WTC11 (cell line): ENCODE measurements around the gene PDSS2. TPM values are rescaled to one million over a fixed set of nuclear protein-coding genes. Genes with fewer than 3 reads are reported as not detected.

ENCODE experiments used
- ATAC-seq: fragments of 200-7000 bp; cut with Tn5 transposase; 2 replicates; pipeline ENCODE4 v1.10.0; 2021; ENCODE audit warnings: mild to moderate bottlenecking, moderate library complexity
- CTCF ChIA-PET: fragments of 300-600 bp; sonication (Branson Sonifier 250); formaldehyde crosslinking; loops from one replicate; lab custom pipeline; 2021; ENCODE audit warnings: antibody characterized with exemption; lab: Charles Lee
- POLR2A ChIA-PET: fragments of 350-600 bp; sonication (Branson Sonifier 250); formaldehyde crosslinking; loops from one replicate; lab custom pipeline; 2021; ENCODE audit warnings: antibody characterized with exemption; lab: Charles Lee
- DNase-seq: peaks from one replicate; pipeline ENCODE4 v3.0.0; 2021; ENCODE audit warnings: low spot score
- H3K27ac Mint-ChIP-seq: 2 replicates; pipeline ENCODE4 v1.8.0; 2021; ENCODE audit warnings: mixed read lengths
- H3K27me3 Mint-ChIP-seq: 2 replicates; pipeline ENCODE4 v1.8.0; 2021; ENCODE audit warnings: low read depth, mild to moderate bottlenecking, moderate library complexity, mixed read lengths
- H3K36me3 Mint-ChIP-seq: 2 replicates; pipeline ENCODE4 v1.8.0; 2021; ENCODE audit warnings: mixed read lengths
- H3K4me1 Mint-ChIP-seq: 2 replicates; pipeline ENCODE4 v1.8.0; 2022; ENCODE audit warnings: mixed read lengths
- H3K4me3 Mint-ChIP-seq: 2 replicates; pipeline ENCODE4 v1.8.0; 2021; ENCODE audit warnings: mild to moderate bottlenecking, moderate library complexity, mixed read lengths
- H3K9me3 Mint-ChIP-seq: 2 replicates; pipeline ENCODE4 v1.8.0; 2021; ENCODE audit warnings: mixed read lengths
- ATF6 ChIP-seq: sonication (generic); formaldehyde crosslinking; IDR thresholded peaks from 2 replicates; pipeline ENCODE4 v1.8.1; 2023; ENCODE audit warnings: mild to moderate bottlenecking, missing genetic modification reagents
- CREM ChIP-seq: sonication (generic); formaldehyde crosslinking; IDR thresholded peaks from 2 replicates; pipeline ENCODE4 v1.8.1; 2022; ENCODE audit warnings: mild to moderate bottlenecking, missing genetic modification reagents, moderate library complexity
- ELF4 ChIP-seq: sonication (generic); formaldehyde crosslinking; IDR thresholded peaks from 2 replicates; pipeline ENCODE4 v1.8.1; 2022; ENCODE audit warnings: low read depth, mild to moderate bottlenecking, moderate library complexity, missing genetic modification reagents
- FOXJ3 ChIP-seq: sonication (generic); formaldehyde crosslinking; IDR thresholded peaks from 2 replicates; pipeline ENCODE4 v1.9.0; 2021; ENCODE audit warnings: missing genetic modification reagents, mild to moderate bottlenecking, borderline replicate concordance
- FOXK1 ChIP-seq: sonication (generic); formaldehyde crosslinking; IDR thresholded peaks from 2 replicates; pipeline ENCODE4 v1.8.0; 2022; ENCODE audit warnings: mild to moderate bottlenecking, moderate library complexity, missing genetic modification reagents
- FOXP1 ChIP-seq: sonication (generic); formaldehyde crosslinking; IDR thresholded peaks from 2 replicates; pipeline ENCODE4 v1.8.0; 2022; ENCODE audit warnings: missing genetic modification reagents, mild to moderate bottlenecking, moderate library complexity, borderline replicate concordance
- GABPB1 ChIP-seq: sonication (generic); formaldehyde crosslinking; IDR thresholded peaks from 2 replicates; pipeline ENCODE4 v1.8.1; 2023; ENCODE audit warnings: mild to moderate bottlenecking, missing genetic modification reagents
- KAT7 ChIP-seq: sonication (generic); formaldehyde crosslinking; IDR thresholded peaks from 2 replicates; pipeline ENCODE4 v1.8.1; 2023; ENCODE audit warnings: missing genetic modification reagents, mild to moderate bottlenecking, borderline replicate concordance
- MXD4 ChIP-seq: fragments of 250-450 bp; sonication (Bioruptor Pico); IDR thresholded peaks from 2 replicates; pipeline ENCODE4 v1.8.0; 2021; ENCODE audit warnings: mild to moderate bottlenecking, moderate library complexity, borderline replicate concordance
- MYBL2 ChIP-seq: sonication (generic); formaldehyde crosslinking; IDR thresholded peaks from 2 replicates; pipeline ENCODE4 v1.8.1; 2023; ENCODE audit warnings: mild to moderate bottlenecking, moderate library complexity, missing genetic modification reagents
- NFE2L1 ChIP-seq: sonication (generic); formaldehyde crosslinking; IDR thresholded peaks from 2 replicates; pipeline ENCODE4 v1.8.1; 2023; ENCODE audit warnings: missing genetic modification reagents
- NR2C2 ChIP-seq: sonication (generic); formaldehyde crosslinking; IDR thresholded peaks from 2 replicates; pipeline ENCODE4 v1.8.0; 2022; ENCODE audit warnings: mild to moderate bottlenecking, missing genetic modification reagents
- OVOL2 ChIP-seq: fragments of 250-450 bp; sonication (Bioruptor Pico); IDR thresholded peaks from 2 replicates; pipeline ENCODE4 v1.9.0; 2021; ENCODE audit warnings: mild to moderate bottlenecking, borderline replicate concordance
- RELA ChIP-seq: sonication (generic); formaldehyde crosslinking; IDR thresholded peaks from 2 replicates; pipeline ENCODE4 v1.8.1; 2022; ENCODE audit warnings: missing genetic modification reagents, mild to moderate bottlenecking, borderline replicate concordance
- ZBTB21 ChIP-seq: sonication (generic); formaldehyde crosslinking; IDR thresholded peaks from 2 replicates; pipeline ENCODE4 v1.8.1; 2023; ENCODE audit warnings: mild to moderate bottlenecking, missing genetic modification reagents, borderline replicate concordance
- ZBTB43 ChIP-seq: sonication (generic); formaldehyde crosslinking; IDR thresholded peaks from 2 replicates; pipeline ENCODE4 v1.8.1; 2023; ENCODE audit warnings: mild to moderate bottlenecking, missing genetic modification reagents
- ZMAT4 ChIP-seq: fragments of 250-450 bp; sonication (Bioruptor Pico); IDR thresholded peaks from 2 replicates; pipeline ENCODE4 v1.9.0; 2021; ENCODE audit warnings: mild to moderate bottlenecking
- ZNF138 ChIP-seq: sonication (generic); formaldehyde crosslinking; conservative IDR thresholded peaks from 2 replicates; pipeline ENCODE4 v1.8.1; 2022; ENCODE audit warnings: mild to moderate bottlenecking, moderate library complexity, missing genetic modification reagents
- ZNF219 ChIP-seq: sonication (generic); formaldehyde crosslinking; IDR thresholded peaks from 2 replicates; pipeline ENCODE4 v1.8.0; 2023; ENCODE audit warnings: missing genetic modification reagents, mild to moderate bottlenecking, borderline replicate concordance
- ZNF317 ChIP-seq: sonication (generic); formaldehyde crosslinking; IDR thresholded peaks from 2 replicates; pipeline ENCODE4 v1.8.1; 2023; ENCODE audit warnings: low read depth, mild to moderate bottlenecking, moderate library complexity, missing genetic modification reagents, borderline replicate concordance
- ZNF416 ChIP-seq: fragments of 250-450 bp; sonication (Bioruptor Pico); IDR thresholded peaks from 2 replicates; pipeline ENCODE4 v1.9.0; 2021; ENCODE audit warnings: mild to moderate bottlenecking, inconsistent platforms
- ZNF423 ChIP-seq: fragments of 250-450 bp; sonication (Bioruptor Pico); IDR thresholded peaks from 2 replicates; pipeline ENCODE4 v2.1.2; 2022; ENCODE audit warnings: mild to moderate bottlenecking, moderate library complexity
- ZNF512 ChIP-seq: sonication (generic); formaldehyde crosslinking; IDR thresholded peaks from 2 replicates; pipeline ENCODE4 v1.8.1; 2022; ENCODE audit warnings: missing genetic modification reagents, borderline replicate concordance
- ZNF671 ChIP-seq: fragments of 250-450 bp; sonication (Bioruptor Pico); IDR thresholded peaks from 2 replicates; pipeline ENCODE4 v1.8.0; 2021; ENCODE audit warnings: mild to moderate bottlenecking
- total RNA-seq: library from RNA; stranded (reverse); gene quantifications from 3 replicates; pipeline ENCODE4 v1.2.3, GENCODE V29; 2021

Gene PDSS2
- total RNA-seq, 1 experiment from 2014 or later, result 18.3 TPM

GRCh38 chr6:107396211-107396610 is 63.2 kb downstream of the PDSS2 start:
- Mint-ChIP-seq H3K27ac (no peak overlapping the region), H3K27me3 (no peaks in the 10 kb centered on the region), H3K4me1 (peaks cover 14% of the 10 kb centered on the region), H3K9me3 (peaks cover 27% of the 10 kb centered on the region)
- POLR2A ChIA-PET, result no interaction called here
- no peak for ATAC-seq
- no peak for TF ChIP-seq ZNF138
- TF ChIP-seq KAT7 (CRISPR knock-in tag), result no peak
- TF ChIP-seq ZNF219 (CRISPR knock-in tag), result no peak
- TF ChIP-seq ZNF416 (CRISPR knock-in tag), result no peak
- TF ChIP-seq NR2C2 (CRISPR knock-in tag), result no peak
- TF ChIP-seq, all 79 proteins: peak for 0
- DNase-seq, result no peak
- H3K4me3 Mint-ChIP-seq, result no peak overlapping the region
- CTCF ChIA-PET, result interaction anchor here (1.2 kb wide), 2 partner anchors 63 to 78 kb away, joined by 3 read pairs; partner anchors contain the start of gene PDSS2
- H3K36me3 Mint-ChIP-seq, result peaks cover 22% of the 10 kb centered on the region

- Mint-ChIP-seq H3K36me3 (peaks cover 18% of the 10 kb centered on the region), H3K4me1 (no peaks in the 10 kb centered on the region), H3K27me3 (no peaks in the 10 kb centered on the region), H3K27ac (no peak overlapping the region)
- ATAC-seq, result no peak
- TF ChIP-seq ZBTB43 (CRISPR knock-in tag) (no peak), MXD4 (CRISPR knock-in tag) (no peak), ZNF512 (no peak), MYBL2 (CRISPR knock-in tag) (no peak), GABPB1 (no peak), NFE2L1 (CRISPR knock-in tag) (no peak), CREM (CRISPR knock-in tag) (no peak), RELA (no peak), OVOL2 (no peak), ZNF423 (CRISPR knock-in tag) (no peak), ELF4 (CRISPR knock-in tag) (no peak)
- TF ChIP-seq, all 79 proteins: peak for 0
- DNase-seq, result no peak
- no peak overlapping the region for H3K4me3 Mint-ChIP-seq
- CTCF ChIA-PET, result no interaction called here
- peaks cover 23% of the 10 kb centered on the region for H3K9me3 Mint-ChIP-seq
- POLR2A ChIA-PET, result no interaction called here
Measured at GRCh38 chr6:107392069-107392468, 67.3 kb downstream of the PDSS2 start.

- no peak overlapping the region for H3K4me3 Mint-ChIP-seq
- no peaks in the 10 kb centered on the region for H3K4me1 Mint-ChIP-seq
- no peaks in the 10 kb centered on the region for H3K27me3 Mint-ChIP-seq
- ATAC-seq (no peak), DNase-seq (no peak)
- H3K9me3 Mint-ChIP-seq, result peaks cover 19% of the 10 kb centered on the region
- H3K27ac Mint-ChIP-seq, result no peak overlapping the region
- peaks cover 18% of the 10 kb centered on the region for H3K36me3 Mint-ChIP-seq
- ChIA-PET CTCF (interaction anchor here (1.3 kb wide), 1 partner anchor 73 kb away, joined by 4 read pairs; no protein-coding TSS in a partner anchor), POLR2A (no interaction called here)
- no peak for TF ChIP-seq ZMAT4 (CRISPR knock-in tag)
- TF ChIP-seq FOXP1 (CRISPR knock-in tag), result no peak
- TF ChIP-seq ZBTB21 (CRISPR knock-in tag), result no peak
- no peak for TF ChIP-seq ZNF671 (CRISPR knock-in tag)
- TF ChIP-seq FOXK1 (CRISPR knock-in tag), result no peak
- no peak for TF ChIP-seq GABPB1
- no peak for TF ChIP-seq MYBL2 (CRISPR knock-in tag)
- TF ChIP-seq NFE2L1 (CRISPR knock-in tag), result no peak
- TF ChIP-seq ZNF423 (CRISPR knock-in tag), result no peak
- no peak for TF ChIP-seq ATF6 (CRISPR knock-in tag)
- TF ChIP-seq ZNF317 (CRISPR knock-in tag), result no peak
- TF ChIP-seq FOXJ3 (CRISPR knock-in tag), result no peak
Measured at GRCh38 chr6:107390685-107391435, 68.5 kb downstream of the PDSS2 start.
